Thoracic aorta (tissue), 2 donors: ENCODE measurements around the gene PNMT. TPM values are rescaled to one million over a fixed set of nuclear protein-coding genes. Genes with fewer than 3 reads are reported as not detected.

Experiments used
- ATAC-seq: fragments of 150-250 bp; one replicate; pipeline ENCODE4 v1.8.0; 2017; ENCODE audit warnings: low read depth; ENCODE audit not compliant: insufficient number of reproducible peaks, low FRiP score
- DNase-seq: peaks from one replicate; pipeline ENCODE4 v3.0.0-alpha.2; 2020; ENCODE audit warnings: low spot score
- H3K27ac ChIP-seq, 2 donors: fragments of 200-600 bp; sonication (generic); 1 replicate in 1 of 2; 2 replicates in 1 of 2; pipeline ENCODE4 v1.5.1; 2016; ENCODE audit warnings: mild to moderate bottlenecking in 2 of 2, moderate library complexity in 2 of 2
- H3K27me3 ChIP-seq: fragments of 200-600 bp; sonication (generic); replicated peaks from 2 replicates; pipeline ENCODE4 v1.6.0; 2016; ENCODE audit warnings: mild to moderate bottlenecking; ENCODE audit not compliant: insufficient read depth
- H3K36me3 ChIP-seq: fragments of 200-600 bp; sonication (generic); one replicate; pipeline ENCODE4 v1.5.1; 2016
- H3K4me1 ChIP-seq, 2 donors: fragments of 200-600 bp; sonication (generic); 1 replicate in 1 of 2; 2 replicates in 1 of 2; pipeline versions ENCODE4 v1.5.1 to v1.6.0; 2016; ENCODE audit warnings: low read depth in 2 of 2, mild to moderate bottlenecking in 1 of 2; ENCODE audit not compliant: control insufficient read depth in 1 of 2
- H3K4me3 ChIP-seq: fragments of 200-600 bp; sonication (generic); 2 replicates; pipeline ENCODE4 v1.5.1; 2016; ENCODE audit warnings: mild to moderate bottlenecking
- H3K9me3 ChIP-seq: fragments of 200-600 bp; sonication (generic); 2 replicates; pipeline ENCODE4 v1.5.1; 2016
- CTCF ChIP-seq: fragments of 200-600 bp; sonication (generic); IDR thresholded peaks from one replicate; pipeline ENCODE4 v1.5.1; 2019; ENCODE audit warnings: antibody characterized with exemption
- total RNA-seq, 2 donors: library from RNA; depleted of rRNA; stranded (reverse); fragments of >200 nt; gene quantifications; one replicate each; pipeline versions ENCODE4 v1.1.0 to v1.2.3, GENCODE V29; 2016

The PNMT gene
- total RNA-seq, 2 donors from 2014 or later, result 3.1 to 22.9 TPM

GRCh38 chr17:39622380-39623006, 45.8 kb upstream of the PNMT start:
- H3K36me3 ChIP-seq, result no peaks in the 10 kb centered on the region
- H3K27ac ChIP-seq, result no peak overlapping the region
- peak overlapping the region; percentile 30 for H3K4me3 ChIP-seq
- peaks cover 3 to 30% of the 10 kb centered on the region in 2 donors for H3K4me1 ChIP-seq
- H3K9me3 ChIP-seq, result no peaks in the 10 kb centered on the region
- H3K27me3 ChIP-seq, result no peaks in the 10 kb centered on the region
- DNase-seq (no peak), ATAC-seq (no peak)
- TF ChIP-seq CTCF, result no peak

GRCh38 chr17:39623356-39623950, 44.8 kb upstream of the PNMT start:
- no peak overlapping the region for H3K4me3 ChIP-seq
- H3K27ac ChIP-seq, result no peak overlapping the region
- H3K27me3 ChIP-seq, result no peaks in the 10 kb centered on the region
- no peaks in the 10 kb centered on the region for H3K36me3 ChIP-seq
- peaks cover 3 to 28% of the 10 kb centered on the region in 2 donors for H3K4me1 ChIP-seq
- TF ChIP-seq CTCF, result peak; percentile 93
- DNase-seq (peak; percentile 42), ATAC-seq (peak; percentile 25)
- no peaks in the 10 kb centered on the region for H3K9me3 ChIP-seq

- Histone ChIP-seq H3K4me1 (peaks cover 3 to 22% of the 10 kb centered on the region in 2 donors), H3K27ac (no peak overlapping the region), H3K36me3 (no peaks in the 10 kb centered on the region), H3K9me3 (no peaks in the 10 kb centered on the region), H3K4me3 (no peak overlapping the region), H3K27me3 (no peaks in the 10 kb centered on the region)
- ATAC-seq (no peak), DNase-seq (no peak)
- TF ChIP-seq CTCF, result no peak
These were observed 43.9 kb upstream of the PNMT start for GRCh38 chr17:39624313-39624712.

GRCh38 chr17:39625198-39625785, 43.0 kb upstream of the PNMT start:
- Histone ChIP-seq H3K4me1 (peaks cover 3 to 22% of the 10 kb centered on the region in 2 donors), H3K36me3 (no peaks in the 10 kb centered on the region), H3K27me3 (no peaks in the 10 kb centered on the region), H3K9me3 (no peaks in the 10 kb centered on the region), H3K27ac (no peak overlapping the region), H3K4me3 (no peak overlapping the region)
- DNase-seq (no peak), ATAC-seq (no peak)
- no peak for TF ChIP-seq CTCF

- no peaks in the 10 kb centered on the region for H3K36me3 ChIP-seq
- ATAC-seq (no peak), DNase-seq (no peak)
- H3K9me3 ChIP-seq, result no peaks in the 10 kb centered on the region
- no peaks in the 10 kb centered on the region for H3K27me3 ChIP-seq
- H3K27ac ChIP-seq, result peak within 1 kb of the TSS in 1 of 2 donors; percentile 47
- TF ChIP-seq CTCF, result no peak
- H3K4me3 ChIP-seq, result peak within 1 kb of the TSS; percentile 45
- peaks cover 3 to 22% of the 10 kb centered on the region in 2 donors for H3K4me1 ChIP-seq
These were observed 41.8 kb upstream of the PNMT start, which contains the start of gene PPP1R1B for GRCh38 chr17:39626171-39627046. TSS of gene PPP1R1B (plus strand) at chr17:39626952. CDS start at chr17:39627393, 441 bp downstream.
